Kidney epithelial cell (primary cell): ENCODE results near the gene EIF3A. TPM values are rescaled to one million over a fixed set of nuclear protein-coding genes. Genes with fewer than 3 reads are reported as not detected.

Experiments
- DNase-seq: peaks from one replicate; pipeline ENCODE4 v3.0.0-alpha.2; 2010; ENCODE audit warnings: low read depth
- H3K27me3 ChIP-seq: 2 replicates; pipeline ENCODE4 v1.6.0; 2011; ENCODE audit warnings: low read length; ENCODE audit not compliant: control insufficient read depth, insufficient read depth
- H3K36me3 ChIP-seq: 2 replicates; pipeline ENCODE4 v1.5.1; 2011; ENCODE audit warnings: low read length; ENCODE audit not compliant: control insufficient read depth, insufficient read depth
- H3K4me3 ChIP-seq: 2 replicates; pipeline ENCODE4 v1.5.1; 2011; ENCODE audit warnings: low read depth, mild to moderate bottlenecking, control low read depth, low read length
- CTCF ChIP-seq: IDR thresholded peaks from 2 replicates; pipeline ENCODE4 v1.5.1; 2011; ENCODE audit warnings: mild to moderate bottlenecking, moderate library complexity, low read length, control low read depth, inconsistent platforms; ENCODE audit not compliant: insufficient read depth, poor library complexity, severe bottlenecking
- total RNA-seq: library from RNA; depleted of rRNA; stranded (reverse); fragments of >200 nt; gene quantifications from 2 replicates; pipeline ENCODE4 v1.2.3, GENCODE V29; 2015

EIF3A gene
- total RNA-seq, 1 donor from 2014 or later = 140 TPM

- no peak for TF ChIP-seq CTCF
- H3K36me3 ChIP-seq = no peaks in the 10 kb centered on the region
- no peak overlapping the region for H3K4me3 ChIP-seq
- no peak for DNase-seq
- no peaks in the 10 kb centered on the region for H3K27me3 ChIP-seq
Observed at GRCh38 chr10:119095640-119096039, 15.0 kb upstream of the EIF3A start.

GRCh38 chr10:119090968-119091367 lies 10.4 kb upstream of the EIF3A start:
- H3K27me3 ChIP-seq = no peaks in the 10 kb centered on the region
- no peaks in the 10 kb centered on the region for H3K36me3 ChIP-seq
- DNase-seq = no peak
- H3K4me3 ChIP-seq = no peak overlapping the region
- no peak for TF ChIP-seq CTCF

GRCh38 chr10:119090026-119090795 lies 9.6 kb upstream of the EIF3A start:
- DNase-seq = no peak
- Histone ChIP-seq H3K27me3 (no peaks in the 10 kb centered on the region), H3K4me3 (no peak overlapping the region), H3K36me3 (no peaks in the 10 kb centered on the region)
- no peak for TF ChIP-seq CTCF

GRCh38 chr10:119087271-119087882 lies 6.8 kb upstream of the EIF3A start:
- no peaks in the 10 kb centered on the region for H3K27me3 ChIP-seq
- no peak overlapping the region for H3K4me3 ChIP-seq
- no peak for TF ChIP-seq CTCF
- H3K36me3 ChIP-seq = no peaks in the 10 kb centered on the region
- no peak for DNase-seq

- DNase-seq = no peak
- no peak overlapping the region for H3K4me3 ChIP-seq
Observed at GRCh38 chr10:119084896-119085295, 4.3 kb upstream of the EIF3A start.

More at GRCh38 chr10:119084896-119085295, 4.3 kb upstream of the EIF3A start:
- H3K27me3 ChIP-seq = no peaks in the 10 kb centered on the region
- TF ChIP-seq CTCF = no peak
- no peaks in the 10 kb centered on the region for H3K36me3 ChIP-seq
